Neutrophil (primary cell): Measurements from ENCODE around the gene ADD2.

Experiments used
- H3K27ac ChIP-seq: fragments of 200-600 bp; sonication (generic); 2 replicates; pipeline ENCODE4 v1.5.1; 2016; ENCODE audit warnings: mild to moderate bottlenecking, moderate library complexity
- H3K27me3 ChIP-seq: fragments of 200-600 bp; sonication (generic); 2 replicates; pipeline ENCODE4 v1.6.0; 2016; ENCODE audit warnings: mild to moderate bottlenecking
- H3K36me3 ChIP-seq: fragments of 200-600 bp; sonication (generic); 2 replicates; pipeline ENCODE4 v1.5.1; 2017
- H3K4me1 ChIP-seq, 2 experiments: fragments of 200-600 bp in 1 of 2; sonication (generic) in 1 of 2; 1 replicate in 1 of 2; 2 replicates in 1 of 2; pipeline versions ENCODE4 v1.5.1 to v1.6.1; 2013 to 2016; ENCODE audit warnings: low read depth in 1 of 2, low read length in 1 of 2, mild to moderate bottlenecking in 1 of 2, moderate library complexity in 1 of 2; ENCODE audit not compliant: control insufficient read depth in 1 of 2, insufficient read depth in 1 of 2
- H3K4me3 ChIP-seq, 2 experiments: fragments of 200-600 bp in 1 of 2; sonication (generic) in 1 of 2; 1 replicate in 1 of 2; 2 replicates in 1 of 2; pipeline ENCODE4 v1.5.1; 2013 to 2016; ENCODE audit warnings: low read depth in 1 of 2, low read length in 1 of 2, mild to moderate bottlenecking in 1 of 2, moderate library complexity in 1 of 2
- H3K9me3 ChIP-seq: fragments of 200-600 bp; sonication (generic); 2 replicates; pipeline ENCODE4 v1.5.1; 2016
- CTCF ChIP-seq: fragments of 200-600 bp; sonication (generic); IDR thresholded peaks from 2 replicates; pipeline ENCODE4 v1.5.1; 2016; ENCODE audit warnings: antibody characterized with exemption

ADD2 gene

GRCh38 chr2:70725505-70725904, 42.5 kb downstream of the ADD2 start:
- no peaks in the 10 kb centered on the region for H3K4me1 ChIP-seq
- H3K27ac ChIP-seq = no peak overlapping the region
- H3K4me3 ChIP-seq = no peak overlapping the region
- no peak for TF ChIP-seq CTCF
- H3K27me3 ChIP-seq = no peaks in the 10 kb centered on the region
- no peaks in the 10 kb centered on the region for H3K9me3 ChIP-seq
- no peaks in the 10 kb centered on the region for H3K36me3 ChIP-seq

GRCh38 chr2:70724366-70724765, 43.6 kb downstream of the ADD2 start:
- no peaks in the 10 kb centered on the region for H3K4me1 ChIP-seq
- no peak overlapping the region for H3K27ac ChIP-seq
- no peak overlapping the region for H3K4me3 ChIP-seq
- no peaks in the 10 kb centered on the region for H3K9me3 ChIP-seq
- H3K36me3 ChIP-seq = no peaks in the 10 kb centered on the region
- TF ChIP-seq CTCF = no peak
- H3K27me3 ChIP-seq = no peaks in the 10 kb centered on the region

GRCh38 chr2:70723286-70723885, 44.6 kb downstream of the ADD2 start:
- Histone ChIP-seq H3K4me3 (no peak overlapping the region), H3K36me3 (no peaks in the 10 kb centered on the region), H3K27me3 (no peaks in the 10 kb centered on the region), H3K9me3 (no peaks in the 10 kb centered on the region), H3K27ac (no peak overlapping the region), H3K4me1 (no peaks in the 10 kb centered on the region)
- TF ChIP-seq CTCF = no peak

GRCh38 chr2:70720124-70720523, 47.9 kb downstream of the ADD2 start:
- H3K4me1 ChIP-seq = no peaks in the 10 kb centered on the region
- H3K27me3 ChIP-seq = peaks cover 5% of the 10 kb centered on the region
- no peaks in the 10 kb centered on the region for H3K9me3 ChIP-seq
- H3K4me3 ChIP-seq = no peak overlapping the region
- no peak for TF ChIP-seq CTCF
- H3K36me3 ChIP-seq = no peaks in the 10 kb centered on the region
- H3K27ac ChIP-seq = no peak overlapping the region

- no peak for TF ChIP-seq CTCF
These were observed 48.8 kb downstream of the ADD2 start for GRCh38 chr2:70719231-70719630.

GRCh38 chr2:70718736-70719135, 49.3 kb downstream of the ADD2 start:
- TF ChIP-seq CTCF = no peak

More at GRCh38 chr2:70719231-70719630, 48.8 kb downstream of the ADD2 start:
- H3K36me3 ChIP-seq = no peaks in the 10 kb centered on the region
- H3K9me3 ChIP-seq = no peaks in the 10 kb centered on the region
- peaks cover 5% of the 10 kb centered on the region for H3K27me3 ChIP-seq
- no peak overlapping the region for H3K4me3 ChIP-seq
- H3K27ac ChIP-seq = no peak overlapping the region
- H3K4me1 ChIP-seq = no peaks in the 10 kb centered on the region

More at GRCh38 chr2:70718736-70719135, 49.3 kb downstream of the ADD2 start:
- H3K4me3 ChIP-seq = no peak overlapping the region
- no peaks in the 10 kb centered on the region for H3K9me3 ChIP-seq
- H3K27me3 ChIP-seq = peaks cover 5% of the 10 kb centered on the region
- no peaks in the 10 kb centered on the region for H3K36me3 ChIP-seq
- no peaks in the 10 kb centered on the region for H3K4me1 ChIP-seq
- H3K27ac ChIP-seq = no peak overlapping the region
